Heart left ventricle (tissue), 13 donors: ENCODE results near the gene SPTBN1.

ENCODE experiments used
- CTCF ChIP-seq, 12 donors: fragments of 200-600 bp; sonication (generic) in 4 of 12; IDR thresholded peaks; one replicate each; pipeline versions ENCODE4 v1.5.0 to v1.8.0; 2018 to 2022; ENCODE audit warnings: antibody characterized with exemption in 12 of 12, mild to moderate bottlenecking in 5 of 12
- POLR2A ChIP-seq, 2 donors: fragments of 450-650 bp; IDR thresholded peaks; one replicate each; pipeline ENCODE4 v1.6.1; 2017; ENCODE audit warnings: antibody characterized with exemption in 2 of 2, mild to moderate bottlenecking in 2 of 2, moderate library complexity in 2 of 2
- donor health status: ischemic (EF 13 %, LVEDD 7.1; RV severe dilation, severe dysfunction).
- donor health status: DM: no; HTN: yes; CAD: no.
- donor health status: DM: no; HTN: no; CAD: no.
- donor health status: ischemic (EF 25% LVEDD 6.9; RV normal size, moderate dysfunction).
- donor health status: ischemic (EF 25% LVEDD 5.7; RV mildly dilated, moderate dysfunction).
- donor health status: ischemic (EF 35%, LVEDD 5.7; RV mildly dilated, moderate dysfunction).
- donor health status: nonischemic (EF 11% LVEDD 7.7; RV severe dilation, severe dysfunction).
- donor health status: DM: yes; HTN: yes; CAD: no.
- donor health status: PGD.
- donor health status: ischemic (EF 29% LVEDD 5.4; RV normal size, mild dysfunction).
- donor health status: nonischemic (EF 23%, LVEDD 6.1; RV moderate dilation, normal function).

GRCh38 chr2:54564439-54564838, 108.3 kb downstream of the SPTBN1 start:
- TF ChIP-seq CTCF (IDR thresholded peaks at IDR 0.05) (no peak), POLR2A (IDR thresholded peaks at IDR 0.05) (no peak)
